HG02938 (cell line): ENCODE measurements around the gene FAM13B.
"Not testable (repeated sequence)": the region's sequence is repeated elsewhere in the genome, so short reads cannot be mapped to it uniquely, and the experiment has no call there.

Experiments used
- ATAC-seq: cut with Tn5 transposase; IDR thresholded peaks from one replicate; pipeline ENCODE4 v1.9.1; 2021; ENCODE audit warnings: mild to moderate bottlenecking, moderate library complexity; ENCODE audit not compliant: unreplicated experiment

Gene FAM13B

GRCh38 chr5:138035605-138036537 lies 3.0 kb upstream of the FAM13B start:
- peak; percentile 31 for ATAC-seq

GRCh38 chr5:138033907-138034306 lies 1.0 kb upstream of the FAM13B start:
- no peak for ATAC-seq

GRCh38 chr5:138033386-138033808 lies 518 bp upstream of the FAM13B start:
- peak; percentile 4 for ATAC-seq

GRCh38 chr5:138032028-138032571 lies 779 bp downstream of the FAM13B start:
- ATAC-seq: peak; percentile 36

GRCh38 chr5:138029944-138030343 lies 2.9 kb downstream of the FAM13B start:
- no peak for ATAC-seq

GRCh38 chr5:138029501-138029900 lies 3.4 kb downstream of the FAM13B start:
- ATAC-seq: no peak

- ATAC-seq: no peak
These were observed 3.9 kb downstream of the FAM13B start for GRCh38 chr5:138028971-138029365.

- ATAC-seq: not testable (repeated sequence)
These were observed 4.5 kb downstream of the FAM13B start for GRCh38 chr5:138028262-138028970.

- not testable (repeated sequence) for ATAC-seq
These were observed 6.1 kb downstream of the FAM13B start for GRCh38 chr5:138026793-138027192.

- ATAC-seq: no peak
These were observed 7.6 kb downstream of the FAM13B start for GRCh38 chr5:138025285-138025684.

GRCh38 chr5:138024117-138024516 lies 8.8 kb downstream of the FAM13B start:
- no peak for ATAC-seq

- no peak for ATAC-seq
These were observed 10.0 kb downstream of the FAM13B start for GRCh38 chr5:138022912-138023311.

- ATAC-seq: no peak
These were observed 11.1 kb downstream of the FAM13B start for GRCh38 chr5:138021771-138022170.

- no peak for ATAC-seq
These were observed 14.0 kb downstream of the FAM13B start for GRCh38 chr5:138018849-138019248.

- ATAC-seq: no peak
These were observed 17.0 kb downstream of the FAM13B start for GRCh38 chr5:138015916-138016315.

- ATAC-seq: no peak
These were observed 20.9 kb downstream of the FAM13B start for GRCh38 chr5:138011991-138012390.

GRCh38 chr5:138000102-138000723 lies 32.7 kb downstream of the FAM13B start:
- ATAC-seq: no peak

- peak; percentile 86 for ATAC-seq
These were observed 35.1 kb downstream of the FAM13B start for GRCh38 chr5:137997726-137998213.

GRCh38 chr5:137995749-137996128 lies 37.1 kb downstream of the FAM13B start:
- no peak for ATAC-seq

GRCh38 chr5:137995077-137995748 lies 37.7 kb downstream of the FAM13B start:
- ATAC-seq: no peak
